B cell (primary cell): Measurements from ENCODE around the gene FSCN2. TPM values are rescaled to one million over a fixed set of nuclear protein-coding genes. Genes with fewer than 3 reads are reported as not detected.

Experiments
- ATAC-seq: fragments of 200-7000 bp; cut with Tn5 transposase; one replicate; pipeline ENCODE4 v1.10.0; 2021; ENCODE audit warnings: low read depth, mild to moderate bottlenecking, moderate number of reproducible peaks, moderate library complexity
- CTCF ChIA-PET: fragments of 350-600 bp; sonication (Branson Sonifier 250); formaldehyde crosslinking; loops from one replicate; lab custom pipeline; 2021; ENCODE audit warnings: antibody characterized with exemption, inconsistent platforms; lab: Charles Lee
- POLR2A ChIA-PET: fragments of 350-600 bp; sonication (Branson Sonifier 250); formaldehyde crosslinking; loops from one replicate; lab custom pipeline; 2021; ENCODE audit warnings: antibody characterized with exemption; lab: Charles Lee
- DNase-seq: peaks from one replicate; pipeline ENCODE4 v3.0.0; 2013
- H2AFZ ChIP-seq: 2 replicates; pipeline ENCODE4 v1.6.1; 2012; ENCODE audit warnings: mild to moderate bottlenecking, low read depth, low read length; ENCODE audit not compliant: insufficient read depth, poor library complexity, severe bottlenecking
- H3K27ac ChIP-seq, 2 donors: 1 replicate in 1 of 2; 2 replicates in 1 of 2; pipeline ENCODE4 v1.5.1; 2012 to 2013; ENCODE audit warnings: low read length in 2 of 2, mild to moderate bottlenecking in 2 of 2, moderate library complexity in 1 of 2
- H3K27me3 ChIP-seq, 4 experiments: fragments of 200-600 bp in 1 of 4; sonication (generic) in 1 of 4; replicated peaks in 1 of 4; 1 replicate in 2 of 4; 2 replicates in 2 of 4; pipeline versions ENCODE4 v1.6.1 to v1.7.0; 2013 to 2016; ENCODE audit warnings: low read length in 3 of 4, mild to moderate bottlenecking in 2 of 4, mixed read lengths in 1 of 4, moderate library complexity in 1 of 4; ENCODE audit not compliant: insufficient read depth in 4 of 4, control insufficient read depth in 3 of 4; ENCODE audit errors: control extremely low read depth in 1 of 4
- H3K36me3 ChIP-seq, 2 experiments: replicated peaks in 1 of 2; 1 replicate in 1 of 2; 2 replicates in 1 of 2; pipeline versions ENCODE4 v1.6.1 to v1.7.1; 2013; ENCODE audit warnings: low read length in 1 of 2; ENCODE audit not compliant: insufficient read depth in 2 of 2, control insufficient read depth in 1 of 2; ENCODE audit errors: control extremely low read depth in 1 of 2, extremely low read depth in 1 of 2
- H3K4me1 ChIP-seq, 2 donors: fragments of 200-600 bp in 1 of 2; sonication (generic) in 1 of 2; 1 replicate in 1 of 2; 2 replicates in 1 of 2; pipeline versions ENCODE4 v1.5.1 to v1.6.1; 2013 to 2017; ENCODE audit warnings: low read length in 2 of 2; ENCODE audit not compliant: control insufficient read depth in 2 of 2, insufficient read depth in 2 of 2
- H3K4me2 ChIP-seq: replicated peaks from 2 replicates; pipeline ENCODE3; 2012; ENCODE audit warnings: mild to moderate bottlenecking, low read depth, low read length; ENCODE audit not compliant: poor library complexity, severe bottlenecking
- H3K4me3 ChIP-seq, 5 experiments: fragments of 200-600 bp in 1 of 5; sonication (generic) in 1 of 5; 1 replicate in 3 of 5; 2 replicates in 2 of 5; pipeline versions ENCODE4 v1.5.1 to v1.7.0; 2011 to 2016; ENCODE audit warnings: low read length in 4 of 5, mild to moderate bottlenecking in 4 of 5, low read depth in 2 of 5, control low read depth in 1 of 5, moderate library complexity in 1 of 5; ENCODE audit not compliant: insufficient read depth in 1 of 5; ENCODE audit errors: control extremely low read depth in 1 of 5, extremely low read depth in 1 of 5
- H3K79me2 ChIP-seq: fragments of 200-600 bp; sonication (generic); one replicate; pipeline ENCODE4 v1.6.0; 2016; ENCODE audit warnings: low read length; ENCODE audit not compliant: control insufficient read depth, insufficient read depth
- H3K9ac ChIP-seq: fragments of 200-600 bp; sonication (generic); 2 replicates; pipeline ENCODE4 v1.6.1; 2017; ENCODE audit warnings: mild to moderate bottlenecking, low read length, moderate library complexity
- H3K9me3 ChIP-seq, 3 donors: one replicate each; pipeline versions ENCODE4 v1.6.1 to v1.7.1; 2013; ENCODE audit warnings: low read length in 2 of 3; ENCODE audit not compliant: control insufficient read depth in 2 of 3, insufficient read depth in 1 of 3; ENCODE audit errors: control extremely low read depth in 1 of 3
- H4K20me1 ChIP-seq: 2 replicates; pipeline ENCODE4 v1.6.0; 2012; ENCODE audit warnings: mild to moderate bottlenecking, low read length; ENCODE audit not compliant: insufficient read depth, control insufficient read depth, poor library complexity, severe bottlenecking
- H3K27ac Mint-ChIP-seq: one replicate; pipeline ENCODE4 v1.8.0; 2021; ENCODE audit warnings: mixed read lengths
- H3K27me3 Mint-ChIP-seq: one replicate; pipeline ENCODE4 v1.8.0; 2021; ENCODE audit warnings: mixed read lengths
- H3K4me1 Mint-ChIP-seq: one replicate; pipeline ENCODE4 v1.8.0; 2021; ENCODE audit warnings: mixed read lengths
- H3K4me3 Mint-ChIP-seq: one replicate; pipeline ENCODE4 v1.8.0; 2021; ENCODE audit warnings: mixed read lengths
- H3K9me3 Mint-ChIP-seq: one replicate; pipeline ENCODE4 v1.8.0; 2022; ENCODE audit warnings: mixed read lengths; ENCODE audit not compliant: insufficient read depth
- CTCF ChIP-seq: fragments of 200-600 bp; IDR thresholded peaks from one replicate; pipeline ENCODE4 v1.8.0; 2022; ENCODE audit warnings: antibody characterized with exemption, mild to moderate bottlenecking
- EZH2 ChIP-seq: IDR thresholded peaks from 2 replicates; pipeline ENCODE4 v1.6.1; 2012; ENCODE audit warnings: borderline replicate concordance, low read depth, mild to moderate bottlenecking, moderate library complexity, low read length; ENCODE audit not compliant: insufficient read depth, poor library complexity, severe bottlenecking
- WGBS: methylation state at CpG from one replicate; pipeline ENCODE4 v1.1.5; 2013; ENCODE audit warnings: missing lambda C conversion rate; ENCODE audit not compliant: insufficient coverage; 5-methylcytosine and 5-hydroxymethylcytosine counted together
- intact Hi-C: fragments of 100-400 bp; cut with micrococcal nuclease; formaldehyde crosslinking; loops from one replicate; pipeline ENCODE4 v1.10.0; 2022
- polyA plus RNA-seq: library from polyadenylated mRNA; depleted of rRNA; stranded (reverse); fragments of >200 nt; gene quantifications from 2 replicates; pipeline ENCODE4 v1.2.3, GENCODE V29; 2012
- total RNA-seq, 2 donors: library from RNA; stranded (reverse); fragments of 120-200 nt in 1 of 2; gene quantifications; 1 replicate in 1 of 2; 2 replicates in 1 of 2; pipeline versions ENCODE4 v1.2.3 to v1.2.4, GENCODE V29; 2013 to 2022

The FSCN2 gene
- total and polyA plus RNA-seq, 2 donors (not counting 1 experiment from before 2014, with no cell fraction given): 6.3 to 12.0 TPM

- WGBS: 71% methylated on average over 20 of the region's 26 CpGs
- H3K4me1 ChIP-seq: peaks cover 20 to 31% of the 10 kb centered on the region in 2 donors
- no peak overlapping the region for H3K4me3 ChIP-seq
- H3K4me2 ChIP-seq: no peak overlapping the region
- ChIA-PET POLR2A (no interaction called here), CTCF (interaction anchor here (0.6 to 7.3 kb wide), 4 partner anchors 10 to 270 kb away, joined by 3 to 75 read pairs (median 4); partner anchors contain the start of gene ACTG1)
- H3K27ac Mint-ChIP-seq: no peak overlapping the region
- DNase-seq: peak; percentile 50
- H2AFZ ChIP-seq: no peak overlapping the region
- no peak for ATAC-seq
- H3K9me3 Mint-ChIP-seq: no peaks in the 10 kb centered on the region
- TF ChIP-seq CTCF: no peak
- peaks cover 0 to 13% (median 2%) of the 10 kb centered on the region in 4 experiments for H3K27me3 ChIP-seq
- peaks cover 23% of the 10 kb centered on the region for H4K20me1 ChIP-seq
- intact Hi-C loops: no loop called here
- peaks cover 18% of the 10 kb centered on the region for H3K4me1 Mint-ChIP-seq
- no peak overlapping the region for H3K27ac ChIP-seq
- H3K9ac ChIP-seq: no peak overlapping the region
- H3K79me2 ChIP-seq: peaks cover 44% of the 10 kb centered on the region
- H3K27me3 Mint-ChIP-seq: no peaks in the 10 kb centered on the region
- H3K4me3 Mint-ChIP-seq: no peak overlapping the region
- no peaks in the 10 kb centered on the region for H3K9me3 ChIP-seq
- no peaks in the 10 kb centered on the region for H3K36me3 ChIP-seq
Observed at GRCh38 chr17:81522491-81523401, 5.4 kb upstream of the FSCN2 start.

- Mint-ChIP-seq H3K27ac (no peak overlapping the region), H3K4me1 (peaks cover 11% of the 10 kb centered on the region), H3K4me3 (no peak overlapping the region), H3K27me3 (no peaks in the 10 kb centered on the region), H3K9me3 (no peaks in the 10 kb centered on the region)
- Histone ChIP-seq H3K9me3 (no peaks in the 10 kb centered on the region), H3K9ac (no peak overlapping the region), H3K36me3 (no peaks in the 10 kb centered on the region), H2AFZ (no peak overlapping the region), H3K4me3 (no peak overlapping the region), H3K27me3 (peaks cover 0 to 21% (median 2%) of the 10 kb centered on the region in 4 experiments), H3K79me2 (peaks cover 39% of the 10 kb centered on the region), H3K27ac (no peak overlapping the region), H3K4me1 (peaks cover 12 to 24% of the 10 kb centered on the region in 2 donors), H3K4me2 (no peak overlapping the region), H4K20me1 (peaks cover 23% of the 10 kb centered on the region)
- TF ChIP-seq EZH2 (no peak), CTCF (peak; percentile 14)
- 58% methylated on average over 17 of the region's 17 CpGs for WGBS
- DNase-seq (no peak), ATAC-seq (no peak)
- intact Hi-C loops: no loop called here
- CTCF ChIA-PET: interaction anchor here (0.6 to 7.3 kb wide), 4 partner anchors 11 to 271 kb away, joined by 3 to 75 read pairs (median 4); partner anchors contain the start of gene ACTG1
- POLR2A ChIA-PET: no interaction called here
Observed at GRCh38 chr17:81523402-81524038, 4.7 kb upstream of the FSCN2 start.
